H9 (cell line): ENCODE data around the gene ZNF560. TPM values are rescaled to one million over a fixed set of nuclear protein-coding genes. Genes with fewer than 3 reads are reported as not detected.
A peak's percentile ranks its signal among the peaks of the same experiment; 100 is the strongest.
"Not testable (repeated sequence)": the region's sequence is repeated elsewhere in the genome, so short reads cannot be mapped to it uniquely, and the experiment has no call there.

Experiments used
- DNase-seq: peaks from one replicate; pipeline ENCODE4 v3.0.0-alpha.2; 2017
- H2AFZ ChIP-seq: one replicate; pipeline ENCODE4 v1.6.1; 2013; ENCODE audit warnings: mild to moderate bottlenecking, low read length, control low read depth, moderate library complexity
- H2AK5ac ChIP-seq: 2 replicates; pipeline ENCODE4 v1.6.1; 2013; ENCODE audit warnings: low read length, control low read depth, mixed read lengths; ENCODE audit not compliant: insufficient read length
- H2BK120ac ChIP-seq: one replicate; pipeline ENCODE4 v1.6.1; 2013; ENCODE audit warnings: low read depth, mild to moderate bottlenecking, low read length, control low read depth, inconsistent platforms; ENCODE audit not compliant: poor library complexity, severe bottlenecking
- H2BK12ac ChIP-seq: 2 replicates; pipeline ENCODE4 v1.6.1; 2013; ENCODE audit warnings: low read length, control low read depth, mixed read lengths, low read depth; ENCODE audit not compliant: insufficient read length
- H2BK15ac ChIP-seq: 2 replicates; pipeline ENCODE4 v1.6.1; 2013; ENCODE audit warnings: low read depth, low read length, control low read depth
- H2BK20ac ChIP-seq: one replicate; pipeline ENCODE4 v1.6.1; 2013; ENCODE audit warnings: low read depth, mild to moderate bottlenecking, low read length, control low read depth, inconsistent platforms; ENCODE audit not compliant: poor library complexity, severe bottlenecking
- H2BK5ac ChIP-seq: 2 replicates; pipeline ENCODE4 v1.6.1; 2013; ENCODE audit warnings: low read length, control low read depth, mixed read lengths; ENCODE audit not compliant: insufficient read length
- H3K14ac ChIP-seq: 2 replicates; pipeline ENCODE4 v1.6.1; 2013; ENCODE audit warnings: low read length, control low read depth; ENCODE audit not compliant: insufficient read depth
- H3K18ac ChIP-seq: 2 replicates; pipeline ENCODE4 v1.6.1; 2013; ENCODE audit warnings: low read depth, mild to moderate bottlenecking, mixed read lengths, low read length, control low read depth; ENCODE audit not compliant: insufficient read length
- H3K23ac ChIP-seq: 2 replicates; pipeline ENCODE4 v1.6.1; 2013; ENCODE audit warnings: low read length, control low read depth, mixed read lengths, low read depth; ENCODE audit not compliant: insufficient read length
- H3K23me2 ChIP-seq: 2 replicates; pipeline ENCODE4 v1.6.1; 2013; ENCODE audit warnings: low read depth, mild to moderate bottlenecking, mixed read lengths, low read length, control low read depth; ENCODE audit not compliant: insufficient read length, poor library complexity, severe bottlenecking
- H3K27ac ChIP-seq: 2 replicates; pipeline ENCODE4 v1.5.1; 2013; ENCODE audit warnings: low read length, control low read depth, mixed read lengths, low read depth; ENCODE audit not compliant: insufficient read length
- H3K27me3 ChIP-seq: 2 replicates; pipeline ENCODE4 v1.6.1; 2013; ENCODE audit warnings: low read length, control low read depth, inconsistent platforms; ENCODE audit not compliant: insufficient read depth
- H3K4ac ChIP-seq: 2 replicates; pipeline ENCODE4 v1.6.1; 2013; ENCODE audit warnings: low read depth, mild to moderate bottlenecking, control low read depth, inconsistent platforms, low read length, moderate library complexity
- H3K4me1 ChIP-seq: 2 replicates; pipeline ENCODE4 v1.6.1; 2013; ENCODE audit warnings: low read length, control low read depth, inconsistent platforms; ENCODE audit not compliant: insufficient read depth
- H3K4me2 ChIP-seq: 2 replicates; pipeline ENCODE4 v1.6.1; 2013; ENCODE audit warnings: low read length, control low read depth, mixed read lengths; ENCODE audit not compliant: insufficient read length, insufficient read depth
- H3K56ac ChIP-seq: 2 replicates; pipeline ENCODE4 v1.6.1; 2013; ENCODE audit warnings: low read depth, mild to moderate bottlenecking, mixed read lengths, low read length, control low read depth; ENCODE audit not compliant: insufficient read length
- H3K79me1 ChIP-seq: 2 replicates; pipeline ENCODE4 v1.6.1; 2013; ENCODE audit warnings: low read depth, mild to moderate bottlenecking, moderate library complexity, low read length, control low read depth, inconsistent platforms; ENCODE audit not compliant: insufficient read depth, poor library complexity, severe bottlenecking
- H3K79me2 ChIP-seq: 2 replicates; pipeline ENCODE4 v1.6.1; 2013; ENCODE audit warnings: low read length, control low read depth, inconsistent platforms; ENCODE audit not compliant: insufficient read depth
- H3K9ac ChIP-seq: 2 replicates; pipeline ENCODE4 v1.6.1; 2013; ENCODE audit warnings: low read length, control low read depth, mixed read lengths; ENCODE audit not compliant: insufficient read length; ENCODE audit errors: extremely low read depth
- H3K9me3 ChIP-seq: one replicate; pipeline ENCODE4 v1.6.1; 2013; ENCODE audit warnings: low read depth, low read length, inconsistent platforms; ENCODE audit not compliant: control insufficient read depth
- H3T11ph ChIP-seq: one replicate; pipeline ENCODE4 v1.6.1; 2013; ENCODE audit warnings: mild to moderate bottlenecking, low read length, control low read depth, inconsistent platforms
- H4K20me1 ChIP-seq: one replicate; pipeline ENCODE4 v1.6.1; 2013; ENCODE audit not compliant: control insufficient read depth, insufficient read length, insufficient read depth
- H4K5ac ChIP-seq: 2 replicates; pipeline ENCODE4 v1.6.1; 2013; ENCODE audit warnings: low read depth, mild to moderate bottlenecking, mixed read lengths, low read length, control low read depth; ENCODE audit not compliant: insufficient read length
- H4K8ac ChIP-seq: replicated peaks from 2 replicates; pipeline ENCODE4 v1.6.1; 2013; ENCODE audit warnings: low read length, control low read depth, mixed read lengths, low read depth; ENCODE audit not compliant: insufficient read length
- H4K91ac ChIP-seq: 2 replicates; pipeline ENCODE4 v1.6.1; 2013; ENCODE audit warnings: low read depth, mild to moderate bottlenecking, moderate library complexity, mixed read lengths, low read length, control low read depth; ENCODE audit not compliant: insufficient read length
- H3K27ac Mint-ChIP-seq, 3 experiments: 2 replicates in 2 of 3; 3 replicates in 1 of 3; pipeline ENCODE4 v1.8.0; 2020 to 2021; ENCODE audit warnings: mixed read lengths in 3 of 3, mild to moderate bottlenecking in 1 of 3, moderate library complexity in 1 of 3
- H3K27me3 Mint-ChIP-seq: 2 replicates; pipeline ENCODE4 v1.8.0; 2021; ENCODE audit warnings: low read depth, mild to moderate bottlenecking, moderate library complexity, mixed read lengths
- H3K36me3 Mint-ChIP-seq, 3 experiments: 2 replicates in 2 of 3; 3 replicates in 1 of 3; pipeline ENCODE4 v1.8.0; 2020 to 2021; ENCODE audit warnings: low read depth in 3 of 3, mixed read lengths in 3 of 3; ENCODE audit not compliant: insufficient read depth in 1 of 3
- H3K4me1 Mint-ChIP-seq, 2 experiments: 2 replicates each; pipeline ENCODE4 v1.8.0; 2020; ENCODE audit warnings: mixed read lengths in 2 of 2
- H3K4me3 Mint-ChIP-seq, 2 experiments: 2 replicates in 1 of 2; 3 replicates in 1 of 2; pipeline ENCODE4 v1.8.0; 2020 to 2021; ENCODE audit warnings: mild to moderate bottlenecking in 2 of 2, mixed read lengths in 2 of 2, moderate library complexity in 1 of 2
- H3K9me3 Mint-ChIP-seq, 2 experiments: 2 replicates in 1 of 2; 3 replicates in 1 of 2; pipeline ENCODE4 v1.8.0; 2020; ENCODE audit warnings: mild to moderate bottlenecking in 2 of 2, mixed read lengths in 2 of 2, moderate library complexity in 1 of 2
- WGBS: extraction: QIAGEN DNeasy Blood & Tissue Kit; methylation state at CpG from one replicate; pipeline ENCODE4 v1.1.7; 2013; ENCODE audit warnings: missing lambda C conversion rate, low lambda C conversion rate, mixed read lengths; ENCODE audit not compliant: insufficient read length; ENCODE audit errors: extremely low coverage; 5-methylcytosine and 5-hydroxymethylcytosine counted together
- total RNA-seq: library from RNA; stranded (reverse); gene quantifications from 2 replicates; pipeline ENCODE4 v1.2.1, GENCODE V29; 2021

ZNF560 gene
- total RNA-seq, 1 experiment from 2014 or later, result not detected

GRCh38 chr19:9539921-9540320 lies 41.5 kb upstream of the ZNF560 start:
- Mint-ChIP-seq H3K27ac (peak overlapping the region in 1 of 3 experiments; percentile 88; a peak in 1 of 7 replicates), H3K9me3 (peaks cover 43 to 54% of the 10 kb centered on the region in 2 experiments), H3K4me3 (peak overlapping the region; percentile 99 to 100; a peak in 3 of 5 replicates), H3K36me3 (peaks cover 27 to 35% (median 30%) of the 10 kb centered on the region in 3 experiments)
- H3K27me3 Mint-ChIP-seq, H3K27ac ChIP-seq, H2BK12ac ChIP-seq, H3K4ac ChIP-seq, H3K4me2 ChIP-seq, H3K18ac ChIP-seq, H4K91ac ChIP-seq, H2BK120ac ChIP-seq, H3K23ac ChIP-seq, H3K4me1 Mint-ChIP-seq, DNase-seq, H2BK15ac ChIP-seq, H3K27me3 ChIP-seq, H4K20me1 ChIP-seq, H4K5ac ChIP-seq, H3K79me1 ChIP-seq, H2AFZ ChIP-seq, H3T11ph ChIP-seq, H3K9me3 ChIP-seq, H3K4me1 ChIP-seq, H3K9ac ChIP-seq, H3K23me2 ChIP-seq, H3K56ac ChIP-seq, H2BK20ac ChIP-seq, H3K14ac ChIP-seq, H2BK5ac ChIP-seq, H3K79me2 ChIP-seq, H2AK5ac ChIP-seq, H4K8ac ChIP-seq: not testable (repeated sequence)
- WGBS, result no CpG with 5 or more reads among the region's 1 CpG

GRCh38 chr19:9539201-9539600 lies 40.8 kb upstream of the ZNF560 start:
- H2AK5ac ChIP-seq, H3K4me1 Mint-ChIP-seq, H2AFZ ChIP-seq, H2BK5ac ChIP-seq, H3K56ac ChIP-seq, H4K91ac ChIP-seq, H2BK12ac ChIP-seq, H3K4ac ChIP-seq, H2BK15ac ChIP-seq, H3K4me1 ChIP-seq, H4K5ac ChIP-seq, H3T11ph ChIP-seq, H3K23me2 ChIP-seq, H3K79me2 ChIP-seq, H3K9ac ChIP-seq, H2BK20ac ChIP-seq, H4K20me1 ChIP-seq, H3K23ac ChIP-seq, H3K79me1 ChIP-seq, H3K9me3 ChIP-seq, H3K14ac ChIP-seq, H3K27me3 ChIP-seq, DNase-seq, H2BK120ac ChIP-seq, H3K27me3 Mint-ChIP-seq: not testable (repeated sequence)
- Histone ChIP-seq H3K4me2 (peak overlapping the region; percentile 63), H3K27ac (peak overlapping the region; percentile 89), H4K8ac (peak overlapping the region; percentile 95), H3K18ac (peak overlapping the region; percentile 28)
- peaks cover 46 to 62% of the 10 kb centered on the region in 2 experiments for H3K9me3 Mint-ChIP-seq
- H3K27ac Mint-ChIP-seq, result peak overlapping the region in 1 of 3 experiments; percentile 100; a peak in 3 of 7 replicates
- H3K36me3 Mint-ChIP-seq, result peaks cover 35 to 42% (median 37%) of the 10 kb centered on the region in 3 experiments
- H3K4me3 Mint-ChIP-seq, result peak overlapping the region; percentile 99 to 100
- no CpG with 5 or more reads among the region's 6 CpGs for WGBS
